B cell (primary cell): Measurements from ENCODE around the gene JUND. TPM values are rescaled to one million over a fixed set of nuclear protein-coding genes. Genes with fewer than 3 reads are reported as not detected.

Experiments
- ATAC-seq: fragments of 200-7000 bp; cut with Tn5 transposase; one replicate; pipeline ENCODE4 v1.10.0; 2021; ENCODE audit warnings: low read depth, mild to moderate bottlenecking, moderate number of reproducible peaks, moderate library complexity
- CTCF ChIA-PET: fragments of 350-600 bp; sonication (Branson Sonifier 250); formaldehyde crosslinking; loops from one replicate; lab custom pipeline; 2021; ENCODE audit warnings: antibody characterized with exemption, inconsistent platforms; lab: Charles Lee
- POLR2A ChIA-PET: fragments of 350-600 bp; sonication (Branson Sonifier 250); formaldehyde crosslinking; loops from one replicate; lab custom pipeline; 2021; ENCODE audit warnings: antibody characterized with exemption; lab: Charles Lee
- DNase-seq: peaks from one replicate; pipeline ENCODE4 v3.0.0; 2013
- H2AFZ ChIP-seq: 2 replicates; pipeline ENCODE4 v1.6.1; 2012; ENCODE audit warnings: mild to moderate bottlenecking, low read depth, low read length; ENCODE audit not compliant: insufficient read depth, poor library complexity, severe bottlenecking
- H3K27ac ChIP-seq, 2 donors: 1 replicate in 1 of 2; 2 replicates in 1 of 2; pipeline ENCODE4 v1.5.1; 2012 to 2013; ENCODE audit warnings: low read length in 2 of 2, mild to moderate bottlenecking in 2 of 2, moderate library complexity in 1 of 2
- H3K27me3 ChIP-seq, 4 experiments: fragments of 200-600 bp in 1 of 4; sonication (generic) in 1 of 4; replicated peaks in 1 of 4; 1 replicate in 2 of 4; 2 replicates in 2 of 4; pipeline versions ENCODE4 v1.6.1 to v1.7.0; 2013 to 2016; ENCODE audit warnings: low read length in 3 of 4, mild to moderate bottlenecking in 2 of 4, mixed read lengths in 1 of 4, moderate library complexity in 1 of 4; ENCODE audit not compliant: insufficient read depth in 4 of 4, control insufficient read depth in 3 of 4; ENCODE audit errors: control extremely low read depth in 1 of 4
- H3K36me3 ChIP-seq, 2 experiments: replicated peaks in 1 of 2; 1 replicate in 1 of 2; 2 replicates in 1 of 2; pipeline versions ENCODE4 v1.6.1 to v1.7.1; 2013; ENCODE audit warnings: low read length in 1 of 2; ENCODE audit not compliant: insufficient read depth in 2 of 2, control insufficient read depth in 1 of 2; ENCODE audit errors: control extremely low read depth in 1 of 2, extremely low read depth in 1 of 2
- H3K4me1 ChIP-seq, 2 donors: fragments of 200-600 bp in 1 of 2; sonication (generic) in 1 of 2; 1 replicate in 1 of 2; 2 replicates in 1 of 2; pipeline versions ENCODE4 v1.5.1 to v1.6.1; 2013 to 2017; ENCODE audit warnings: low read length in 2 of 2; ENCODE audit not compliant: control insufficient read depth in 2 of 2, insufficient read depth in 2 of 2
- H3K4me2 ChIP-seq: replicated peaks from 2 replicates; pipeline ENCODE3; 2012; ENCODE audit warnings: mild to moderate bottlenecking, low read depth, low read length; ENCODE audit not compliant: poor library complexity, severe bottlenecking
- H3K4me3 ChIP-seq, 5 experiments: fragments of 200-600 bp in 1 of 5; sonication (generic) in 1 of 5; 1 replicate in 3 of 5; 2 replicates in 2 of 5; pipeline versions ENCODE4 v1.5.1 to v1.7.0; 2011 to 2016; ENCODE audit warnings: low read length in 4 of 5, mild to moderate bottlenecking in 4 of 5, low read depth in 2 of 5, control low read depth in 1 of 5, moderate library complexity in 1 of 5; ENCODE audit not compliant: insufficient read depth in 1 of 5; ENCODE audit errors: control extremely low read depth in 1 of 5, extremely low read depth in 1 of 5
- H3K79me2 ChIP-seq: fragments of 200-600 bp; sonication (generic); one replicate; pipeline ENCODE4 v1.6.0; 2016; ENCODE audit warnings: low read length; ENCODE audit not compliant: control insufficient read depth, insufficient read depth
- H3K9ac ChIP-seq: fragments of 200-600 bp; sonication (generic); 2 replicates; pipeline ENCODE4 v1.6.1; 2017; ENCODE audit warnings: mild to moderate bottlenecking, low read length, moderate library complexity
- H3K9me3 ChIP-seq, 3 donors: one replicate each; pipeline versions ENCODE4 v1.6.1 to v1.7.1; 2013; ENCODE audit warnings: low read length in 2 of 3; ENCODE audit not compliant: control insufficient read depth in 2 of 3, insufficient read depth in 1 of 3; ENCODE audit errors: control extremely low read depth in 1 of 3
- H4K20me1 ChIP-seq: 2 replicates; pipeline ENCODE4 v1.6.0; 2012; ENCODE audit warnings: mild to moderate bottlenecking, low read length; ENCODE audit not compliant: insufficient read depth, control insufficient read depth, poor library complexity, severe bottlenecking
- H3K27ac Mint-ChIP-seq: one replicate; pipeline ENCODE4 v1.8.0; 2021; ENCODE audit warnings: mixed read lengths
- H3K27me3 Mint-ChIP-seq: one replicate; pipeline ENCODE4 v1.8.0; 2021; ENCODE audit warnings: mixed read lengths
- H3K4me1 Mint-ChIP-seq: one replicate; pipeline ENCODE4 v1.8.0; 2021; ENCODE audit warnings: mixed read lengths
- H3K4me3 Mint-ChIP-seq: one replicate; pipeline ENCODE4 v1.8.0; 2021; ENCODE audit warnings: mixed read lengths
- H3K9me3 Mint-ChIP-seq: one replicate; pipeline ENCODE4 v1.8.0; 2022; ENCODE audit warnings: mixed read lengths; ENCODE audit not compliant: insufficient read depth
- EZH2 ChIP-seq: IDR thresholded peaks from 2 replicates; pipeline ENCODE4 v1.6.1; 2012; ENCODE audit warnings: borderline replicate concordance, low read depth, mild to moderate bottlenecking, moderate library complexity, low read length; ENCODE audit not compliant: insufficient read depth, poor library complexity, severe bottlenecking
- WGBS: methylation state at CpG from one replicate; pipeline ENCODE4 v1.1.5; 2013; ENCODE audit warnings: missing lambda C conversion rate; ENCODE audit not compliant: insufficient coverage; 5-methylcytosine and 5-hydroxymethylcytosine counted together
- intact Hi-C: fragments of 100-400 bp; cut with micrococcal nuclease; formaldehyde crosslinking; loops from one replicate; pipeline ENCODE4 v1.10.0; 2022
- polyA plus RNA-seq: library from polyadenylated mRNA; depleted of rRNA; stranded (reverse); fragments of >200 nt; gene quantifications from 2 replicates; pipeline ENCODE4 v1.2.3, GENCODE V29; 2012
- total RNA-seq, 2 donors: library from RNA; stranded (reverse); fragments of 120-200 nt in 1 of 2; gene quantifications; 1 replicate in 1 of 2; 2 replicates in 1 of 2; pipeline versions ENCODE4 v1.2.3 to v1.2.4, GENCODE V29; 2013 to 2022
- TF ChIP-seq, protein P1 (sequence below): fragments of 200-600 bp; IDR thresholded peaks from one replicate; pipeline ENCODE4 v1.8.0; 2022; ENCODE audit warnings: antibody characterized with exemption, mild to moderate bottlenecking

Gene JUND
- total and polyA plus RNA-seq, 2 donors (not counting 1 experiment from before 2014, with no cell fraction given): 628 to 5,593 TPM

DNA sequence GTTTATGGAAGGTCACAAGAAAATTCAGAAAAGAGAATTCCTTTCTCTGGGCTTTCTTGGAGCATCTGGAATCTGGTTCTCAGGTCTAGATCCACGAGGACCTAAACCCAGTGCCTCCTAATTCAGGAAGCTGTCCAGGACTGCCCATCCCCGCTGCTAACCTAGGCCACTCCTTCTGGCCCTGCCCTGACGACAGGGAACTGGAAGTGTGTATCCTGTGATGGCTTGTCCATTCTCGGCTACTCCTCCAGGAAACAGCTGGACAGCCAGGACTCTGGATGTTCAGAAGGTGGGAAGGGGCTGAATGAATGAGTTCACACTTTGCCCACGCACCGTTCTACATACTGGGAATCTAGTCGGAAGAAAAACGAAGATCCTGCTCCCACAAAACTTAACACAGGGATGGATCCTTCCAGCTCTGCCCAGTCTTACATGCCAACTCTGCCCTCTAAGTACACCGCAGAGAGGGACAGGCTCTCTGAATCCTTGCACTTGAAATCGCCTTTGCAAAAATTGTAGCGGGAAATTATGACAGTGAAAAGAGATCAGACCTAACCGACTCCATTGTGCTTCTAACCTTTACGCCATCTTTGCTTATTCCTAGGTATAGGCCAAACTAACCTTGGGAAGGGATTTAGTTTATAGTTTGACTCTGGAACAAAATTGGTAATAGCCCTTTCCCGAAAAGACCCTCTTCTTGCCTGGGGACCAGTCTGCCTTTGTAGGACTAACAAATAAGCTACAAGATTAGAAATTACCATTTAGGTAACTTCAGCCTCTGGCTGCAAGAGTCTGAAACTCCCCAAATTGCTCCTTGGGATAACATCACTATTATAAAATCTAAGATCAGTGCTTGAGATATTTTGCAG, 39.7 kb upstream of the JUND start:
- POLR2A ChIA-PET: interaction anchor here (1.4 to 3.9 kb wide), 5 partner anchors 13 to 50 kb away, joined by 3 to 128 read pairs (median 20); partner anchors contain the start of gene JUND
- TF ChIP-seq, protein P1, sequence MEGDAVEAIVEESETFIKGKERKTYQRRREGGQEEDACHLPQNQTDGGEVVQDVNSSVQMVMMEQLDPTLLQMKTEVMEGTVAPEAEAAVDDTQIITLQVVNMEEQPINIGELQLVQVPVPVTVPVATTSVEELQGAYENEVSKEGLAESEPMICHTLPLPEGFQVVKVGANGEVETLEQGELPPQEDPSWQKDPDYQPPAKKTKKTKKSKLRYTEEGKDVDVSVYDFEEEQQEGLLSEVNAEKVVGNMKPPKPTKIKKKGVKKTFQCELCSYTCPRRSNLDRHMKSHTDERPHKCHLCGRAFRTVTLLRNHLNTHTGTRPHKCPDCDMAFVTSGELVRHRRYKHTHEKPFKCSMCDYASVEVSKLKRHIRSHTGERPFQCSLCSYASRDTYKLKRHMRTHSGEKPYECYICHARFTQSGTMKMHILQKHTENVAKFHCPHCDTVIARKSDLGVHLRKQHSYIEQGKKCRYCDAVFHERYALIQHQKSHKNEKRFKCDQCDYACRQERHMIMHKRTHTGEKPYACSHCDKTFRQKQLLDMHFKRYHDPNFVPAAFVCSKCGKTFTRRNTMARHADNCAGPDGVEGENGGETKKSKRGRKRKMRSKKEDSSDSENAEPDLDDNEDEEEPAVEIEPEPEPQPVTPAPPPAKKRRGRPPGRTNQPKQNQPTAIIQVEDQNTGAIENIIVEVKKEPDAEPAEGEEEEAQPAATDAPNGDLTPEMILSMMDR: no peak
- TF ChIP-seq EZH2: no peak
- Histone ChIP-seq H3K4me1 (peaks cover 32 to 59% of the 10 kb centered on the region in 2 donors), H4K20me1 (peaks cover 7% of the 10 kb centered on the region), H3K4me3 (no peak overlapping the region), H3K27ac (peak overlapping the region in 1 of 2 donors; percentile 87), H3K27me3 (no peaks in the 10 kb centered on the region), H3K79me2 (peaks cover 51% of the 10 kb centered on the region), H3K4me2 (peak overlapping the region; percentile 85), H3K36me3 (no peaks in the 10 kb centered on the region), H3K9ac (no peak overlapping the region), H2AFZ (no peak overlapping the region), H3K9me3 (peaks cover 0 to 6% (median 0%) of the 10 kb centered on the region in 3 donors)
- DNase-seq (no peak), ATAC-seq (no peak)
- H3K9me3 Mint-ChIP-seq: no peaks in the 10 kb centered on the region
- intact Hi-C loops: no loop called here
- no peaks in the 10 kb centered on the region for H3K27me3 Mint-ChIP-seq
- CTCF ChIA-PET: interaction anchor here (0.5 to 9.8 kb wide), 13 partner anchors 8 to 208 kb away, joined by 3 to 242 read pairs (median 4); partner anchors contain the start of gene JUND
- 98% methylated on average over 9 of the region's 14 CpGs for WGBS
- H3K4me1 Mint-ChIP-seq: peaks cover 57% of the 10 kb centered on the region
- peak overlapping the region; percentile 94 for H3K27ac Mint-ChIP-seq
- H3K4me3 Mint-ChIP-seq: peak overlapping the region; percentile 87
